Measurements from ENCODE around the gene C5orf15.

C5orf15 gene

DNA sequence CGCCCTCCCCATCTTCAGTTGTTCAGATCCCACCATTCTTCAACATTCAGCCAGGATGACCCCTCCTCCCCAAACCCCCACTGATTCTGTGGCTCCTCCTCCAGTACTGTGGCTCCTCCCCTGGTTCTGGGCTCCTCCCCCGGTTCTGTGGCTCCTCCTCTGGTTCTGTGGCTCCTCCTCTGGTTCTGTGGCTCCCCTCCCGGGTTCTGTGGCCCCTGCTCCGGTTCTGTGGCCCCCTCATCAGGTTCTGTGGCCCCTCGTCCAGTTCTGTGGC, 32.8 kb downstream of the C5orf15 start:
- DNase-seq = no peak

DNA sequence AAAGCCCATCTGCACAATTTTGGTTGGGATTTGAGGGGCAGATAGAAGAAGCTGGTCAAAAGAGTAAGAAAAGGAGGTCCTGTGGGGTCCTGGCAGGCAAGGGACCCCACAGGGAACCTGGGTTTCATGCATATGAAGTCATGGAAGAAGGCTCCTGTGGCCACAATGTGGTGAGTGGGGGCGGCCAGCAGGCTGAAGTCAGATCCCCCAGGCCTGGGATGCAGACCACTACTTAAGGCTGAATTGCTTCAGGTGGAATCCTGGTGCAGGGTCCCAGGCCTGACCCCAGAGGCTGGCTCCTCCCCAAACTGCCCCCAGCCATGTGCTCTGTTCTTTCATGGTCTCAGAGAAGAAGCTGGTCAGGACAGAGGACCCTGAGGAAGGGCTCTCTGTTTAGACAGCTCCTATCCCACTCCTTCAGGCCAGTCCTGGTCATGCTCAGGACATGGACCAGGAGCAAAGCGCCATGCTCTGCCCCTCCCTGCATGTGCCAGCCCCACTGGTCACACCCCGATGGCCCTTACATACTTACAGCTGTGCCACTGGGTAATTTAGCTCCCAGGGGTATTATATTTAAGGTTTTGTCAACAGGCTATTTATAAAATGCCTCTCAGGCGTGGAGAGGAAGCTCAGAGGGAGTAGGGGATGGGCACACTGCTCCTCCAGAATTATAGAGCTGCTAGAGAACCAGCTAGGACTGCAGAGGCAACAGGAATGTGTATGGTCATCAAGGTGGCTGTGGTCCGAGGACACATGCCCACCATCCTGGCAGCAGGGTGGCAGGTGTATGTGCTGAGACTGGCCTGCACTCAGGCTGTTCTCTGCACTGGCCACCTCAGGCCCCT, 33.4 kb downstream of the C5orf15 start:
- no peak for DNase-seq

DNA sequence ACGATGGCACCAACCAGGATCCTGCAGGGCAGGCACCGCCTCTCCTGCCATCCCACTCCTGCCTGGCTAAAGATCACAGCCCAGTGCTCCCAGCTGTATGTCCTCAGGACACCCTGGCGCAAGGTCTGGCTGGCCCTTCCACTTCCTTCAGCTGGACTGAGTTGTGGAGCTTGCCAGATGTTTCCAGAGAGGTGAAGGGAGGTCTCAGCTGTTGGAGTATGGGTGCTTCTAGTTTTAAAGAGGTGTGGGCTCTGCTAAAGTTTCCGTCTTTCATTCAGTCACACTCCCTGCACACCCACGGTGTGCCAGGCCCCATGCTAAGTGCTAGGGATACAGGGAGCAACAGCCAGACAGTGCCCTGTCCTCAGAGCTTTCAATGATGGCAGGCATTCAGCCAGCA, 34.1 kb downstream of the C5orf15 start:
- no peak for DNase-seq

DNA sequence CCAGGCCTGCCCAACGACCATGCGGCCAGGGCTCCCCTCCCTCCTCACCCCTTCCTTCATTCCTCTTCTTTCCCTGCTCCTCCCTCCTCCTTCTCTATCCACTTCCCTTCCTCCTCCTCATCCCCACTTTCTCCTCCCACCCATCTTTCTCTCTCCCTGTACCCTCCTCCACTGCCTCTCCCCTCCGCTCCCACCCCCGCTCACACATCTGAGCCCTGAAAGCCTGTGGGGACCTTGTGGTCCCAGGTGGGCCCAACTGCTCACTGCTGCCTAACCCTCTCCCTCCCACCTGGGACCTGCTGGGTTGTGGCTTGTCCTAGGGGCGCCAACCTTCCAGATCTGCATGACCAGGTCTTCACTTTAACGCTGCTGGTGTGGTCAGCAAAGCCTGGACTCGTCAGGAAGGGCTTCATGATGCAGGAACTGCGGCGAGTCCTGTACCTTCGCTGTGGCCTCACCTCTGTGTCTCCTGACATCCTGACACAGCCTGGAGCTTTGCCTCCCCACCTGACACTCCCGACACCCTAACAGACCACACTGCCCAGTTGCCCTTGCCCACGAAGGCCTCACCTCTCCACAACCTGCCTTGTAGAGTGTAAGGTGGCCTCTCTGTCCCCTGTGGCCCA, 34.6 kb downstream of the C5orf15 start:
- DNase-seq = no peak

DNA sequence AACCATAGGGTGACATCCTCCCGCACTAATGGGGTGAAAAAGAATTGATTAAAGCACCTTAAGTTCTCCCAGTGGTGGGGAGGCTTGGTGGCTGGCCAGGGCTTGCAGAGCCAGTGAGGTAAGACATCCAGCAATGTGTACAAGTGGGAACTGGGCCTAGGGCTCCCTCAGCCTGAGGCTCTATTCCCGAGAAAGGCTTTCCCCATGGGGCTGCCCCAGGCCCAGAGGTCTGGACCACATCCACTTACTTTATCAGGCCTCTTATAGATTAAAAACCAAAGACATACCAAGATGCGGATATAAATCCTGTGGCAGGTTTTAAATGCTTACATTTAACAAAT, 35.3 kb downstream of the C5orf15 start:
- DNase-seq = no peak

DNA sequence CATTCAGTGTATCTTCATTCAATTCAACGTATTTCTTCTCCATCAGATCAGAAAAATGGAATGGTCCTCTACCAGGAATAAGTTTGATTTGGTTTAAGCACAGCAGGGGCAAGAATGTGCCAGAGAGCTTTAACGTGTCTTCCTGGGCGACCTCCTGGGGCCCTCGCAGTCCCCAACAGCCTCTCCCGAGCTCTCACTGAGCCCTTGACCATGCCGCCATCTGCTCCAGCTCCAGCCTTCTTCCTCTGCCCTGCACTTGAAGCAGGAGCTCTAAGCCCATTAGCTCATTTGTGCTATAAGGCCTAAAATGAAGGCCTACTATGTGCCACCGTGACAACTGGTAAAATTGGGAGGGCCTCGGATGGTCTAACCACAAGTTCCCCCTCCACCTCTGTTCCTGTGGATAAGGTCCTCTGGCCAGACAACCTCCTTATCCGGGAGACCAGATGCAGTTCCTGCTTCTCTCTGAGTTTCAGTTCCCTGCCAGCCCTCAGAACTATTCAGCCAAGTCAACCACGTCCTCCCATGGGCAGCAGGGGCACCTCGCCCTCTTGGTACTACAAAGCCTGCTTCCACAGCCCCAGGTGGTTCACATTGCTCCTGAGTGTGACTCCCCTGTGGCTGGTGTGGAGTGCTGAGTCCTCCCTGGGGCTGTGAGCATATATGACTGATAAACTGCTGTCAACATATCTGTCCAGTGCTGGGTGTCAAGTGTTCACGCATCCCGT, 35.8 kb downstream of the C5orf15 start:
- no peak for DNase-seq

DNA sequence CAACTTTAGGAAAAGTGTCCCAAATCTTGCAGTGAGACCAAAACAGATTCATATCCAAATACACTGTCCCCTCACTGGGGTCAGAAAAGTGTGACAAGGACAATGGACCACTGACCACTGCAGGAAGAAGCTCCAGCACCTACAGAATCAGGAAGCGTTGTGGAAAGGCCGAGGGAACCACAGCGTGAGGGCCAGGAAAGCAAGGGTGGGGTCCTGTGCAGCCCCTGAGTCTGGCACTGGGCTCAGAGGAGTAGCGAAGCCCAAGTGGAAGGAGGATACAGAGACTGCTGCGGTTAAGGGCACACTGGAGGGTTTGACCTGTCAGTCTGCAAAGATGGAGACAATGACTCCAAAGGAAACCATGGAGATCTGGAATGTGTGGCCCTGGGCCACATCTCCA, 36.9 kb downstream of the C5orf15 start:
- DNase-seq = no peak

DNA sequence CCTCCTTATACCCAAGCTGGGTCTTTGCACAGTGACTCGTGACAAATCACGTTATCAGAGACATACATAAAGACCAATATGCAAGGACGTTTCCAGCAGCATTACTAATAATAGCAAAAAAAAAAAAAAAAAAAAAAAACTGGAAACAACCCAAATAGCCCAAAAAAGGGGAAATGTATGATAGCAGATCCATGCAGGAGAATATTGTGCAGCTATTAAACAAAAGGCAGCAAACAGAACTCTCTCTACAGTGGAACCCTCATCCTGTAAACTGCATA, 37.7 kb downstream of the C5orf15 start:
- DNase-seq = no peak

DNA sequence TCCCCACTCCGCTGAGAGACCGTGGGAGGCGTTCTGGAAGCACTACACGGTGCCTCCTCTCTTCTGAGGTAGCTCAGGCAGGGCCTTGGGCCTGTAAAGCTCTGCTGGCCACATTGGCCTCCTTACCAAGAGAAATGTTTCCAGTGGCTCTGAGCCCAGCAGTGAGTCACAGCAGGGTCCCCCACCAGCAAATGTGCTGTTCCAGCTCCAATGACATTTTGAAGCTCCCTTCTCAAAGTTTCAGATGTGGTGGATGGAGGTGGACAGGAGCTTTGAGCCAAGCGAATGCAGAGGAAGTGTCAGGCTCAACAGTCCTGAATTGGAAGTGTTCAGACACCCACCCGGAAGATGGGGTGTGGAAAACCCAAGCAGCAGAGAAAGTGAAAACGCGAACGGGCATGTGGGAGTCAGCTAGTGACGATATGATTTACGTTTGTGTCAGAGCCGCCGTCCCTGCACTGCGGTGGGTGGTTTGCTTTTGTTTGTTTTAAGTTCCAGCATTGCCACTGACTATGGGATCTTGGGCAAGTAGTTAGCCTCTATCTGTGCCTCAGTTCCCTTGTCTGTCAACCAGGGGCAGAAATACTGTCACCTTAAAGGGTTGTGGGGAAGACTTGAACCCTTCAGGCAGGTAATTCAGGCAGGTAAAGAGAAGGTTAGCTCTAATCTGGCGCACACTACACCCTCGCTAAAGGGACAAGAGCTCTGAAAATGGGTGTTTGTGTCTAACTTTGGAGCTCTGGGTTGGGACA, 38.2 kb downstream of the C5orf15 start:
- no peak for DNase-seq

DNA sequence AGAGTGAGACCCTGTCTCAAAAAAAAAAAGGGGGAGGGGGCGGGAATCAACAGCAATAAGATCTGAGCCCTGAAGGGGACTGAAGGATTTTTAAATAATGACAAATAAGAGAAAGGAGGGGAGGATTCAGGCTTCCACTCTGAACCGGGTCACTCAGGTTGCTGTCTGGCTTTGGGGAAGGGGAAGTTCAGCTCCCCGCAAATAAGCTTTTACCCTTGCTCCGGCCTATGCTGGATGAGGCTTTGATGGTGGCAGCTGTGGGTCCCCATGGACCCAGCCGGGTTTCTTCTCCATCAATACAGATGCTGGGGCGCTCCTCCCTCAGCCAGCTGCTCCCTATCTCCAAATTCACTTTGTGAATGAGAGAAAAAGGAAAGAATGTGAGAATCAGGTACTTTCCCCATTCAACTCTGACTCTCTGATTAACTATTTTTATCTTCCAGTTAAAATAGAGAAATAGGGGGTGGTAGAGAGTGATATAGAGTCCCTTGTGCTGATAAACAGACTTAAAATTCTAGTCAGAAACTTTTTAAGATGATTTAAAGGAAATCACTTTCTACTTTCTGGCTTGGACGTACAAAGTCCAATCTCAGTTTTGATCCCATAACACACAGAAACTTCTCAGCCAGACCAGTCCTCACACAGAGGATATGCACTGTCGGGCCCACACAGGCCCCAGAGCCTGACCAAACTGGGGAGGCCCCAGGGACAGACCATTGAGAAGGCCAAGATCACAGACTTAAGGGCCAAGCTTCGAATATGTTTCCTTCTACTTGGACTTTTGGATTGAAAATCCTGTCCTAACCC, 39.6 kb downstream of the C5orf15 start:
- DNase-seq = no peak

DNA sequence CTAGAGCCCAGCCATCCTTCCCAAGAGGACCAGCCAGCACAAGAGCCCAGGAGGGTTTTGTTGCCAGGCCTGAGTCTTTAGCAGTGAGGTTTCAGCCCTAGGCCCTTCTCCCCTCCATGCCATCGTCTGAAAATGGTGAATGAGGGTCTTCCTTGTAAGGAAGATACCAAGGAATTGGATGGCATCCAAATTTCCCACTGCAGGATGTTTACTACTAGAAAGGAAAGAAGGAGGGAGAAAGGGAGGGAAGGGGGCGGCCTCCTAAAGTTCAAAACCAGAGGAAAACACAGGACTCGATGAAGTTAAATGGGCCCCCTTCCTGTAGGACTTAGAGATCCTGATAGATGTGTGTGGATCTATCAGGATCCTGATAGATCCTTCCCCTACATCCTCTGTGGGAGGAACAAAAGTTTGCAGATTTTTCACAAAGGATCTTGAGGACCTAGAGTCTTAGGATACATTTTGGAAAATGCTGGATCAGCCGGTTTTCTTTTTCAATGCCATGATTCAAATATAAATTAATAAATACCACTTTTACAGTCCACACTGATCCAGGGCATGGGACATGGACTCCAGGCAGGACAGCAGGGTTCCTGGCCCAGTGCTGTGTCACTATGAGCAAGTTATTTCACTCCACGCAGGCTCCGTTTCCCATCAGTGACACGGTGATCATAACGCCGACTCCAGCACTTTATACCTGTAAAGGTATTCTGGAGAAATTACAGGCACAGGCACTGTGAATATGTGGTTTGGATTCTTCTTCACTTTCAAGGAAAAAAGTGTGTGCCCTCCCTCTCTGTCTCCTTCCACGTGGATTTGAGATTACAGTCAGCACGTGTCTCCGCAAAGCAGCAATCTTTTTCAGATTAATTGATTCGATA, 40.9 kb downstream of the C5orf15 start:
- no peak for DNase-seq

DNA sequence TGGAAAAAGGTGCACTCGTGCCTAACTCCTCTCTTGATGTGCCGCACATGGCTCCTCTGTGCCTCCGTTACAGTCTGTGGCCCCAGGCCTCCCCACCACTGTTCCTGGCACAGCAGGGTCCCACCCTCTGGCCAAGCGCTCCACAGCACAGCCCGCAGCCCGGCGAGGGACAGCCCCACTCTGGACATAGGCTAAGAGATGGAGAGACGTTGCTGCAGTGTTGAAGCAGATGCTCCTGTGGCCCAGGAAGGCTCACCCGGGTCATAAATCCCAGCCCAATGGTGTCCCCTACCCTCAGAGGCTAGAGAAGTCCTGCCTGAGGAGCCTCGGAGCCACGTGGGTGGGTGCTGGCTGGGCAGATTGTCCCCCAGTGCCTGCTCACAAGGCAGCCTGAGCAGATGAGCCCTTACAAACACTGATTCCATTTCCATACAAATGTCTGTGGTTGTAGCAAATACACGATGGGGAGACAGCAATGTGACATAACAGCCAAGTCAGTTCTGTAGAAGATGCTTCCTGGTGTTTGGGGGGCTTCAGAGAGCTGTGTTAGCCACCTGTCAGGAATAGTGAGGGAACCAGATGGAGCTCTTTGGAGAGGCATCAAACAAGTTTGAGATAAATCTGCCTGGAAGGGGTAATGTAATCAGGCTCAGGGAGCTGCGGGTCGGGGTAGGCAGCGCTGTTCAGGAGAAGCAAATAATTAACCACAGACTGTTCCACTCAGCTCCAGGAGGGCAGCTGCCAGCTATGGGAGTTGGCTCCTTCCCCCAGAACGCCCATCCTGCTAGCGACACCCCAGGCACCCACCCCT, 41.7 kb downstream of the C5orf15 start:
- no peak for DNase-seq

DNA sequence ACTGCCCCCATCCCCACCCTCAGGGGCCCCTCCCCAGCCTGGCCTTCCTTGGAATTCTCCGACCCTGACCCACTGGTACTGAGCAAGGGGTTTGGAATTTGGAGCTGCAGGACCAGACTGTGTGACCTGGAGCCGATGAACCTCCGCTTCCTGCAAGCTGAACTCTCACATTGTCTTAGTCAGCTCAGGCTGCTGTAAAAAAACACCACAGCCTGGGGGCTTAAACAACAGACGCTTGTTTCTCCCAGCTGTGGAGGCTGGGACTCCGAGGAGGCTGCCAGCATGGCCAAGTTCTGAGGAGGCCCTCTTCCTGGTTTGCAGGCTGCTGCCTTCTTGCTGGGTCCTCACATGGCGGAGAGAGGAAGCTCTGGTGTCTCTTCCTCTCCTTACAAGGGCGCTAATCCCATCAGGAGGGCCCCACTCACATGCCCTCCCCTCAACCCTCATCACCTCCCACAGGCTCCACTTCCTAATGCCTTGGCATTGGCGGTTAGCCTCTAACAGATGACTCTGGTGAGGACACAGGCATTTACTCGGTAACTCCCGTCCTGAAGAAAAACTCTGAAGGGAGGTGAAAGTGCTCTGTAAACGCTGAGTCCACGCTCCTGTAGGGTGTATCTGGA, 42.4 kb downstream of the C5orf15 start:
- no peak for DNase-seq

DNA sequence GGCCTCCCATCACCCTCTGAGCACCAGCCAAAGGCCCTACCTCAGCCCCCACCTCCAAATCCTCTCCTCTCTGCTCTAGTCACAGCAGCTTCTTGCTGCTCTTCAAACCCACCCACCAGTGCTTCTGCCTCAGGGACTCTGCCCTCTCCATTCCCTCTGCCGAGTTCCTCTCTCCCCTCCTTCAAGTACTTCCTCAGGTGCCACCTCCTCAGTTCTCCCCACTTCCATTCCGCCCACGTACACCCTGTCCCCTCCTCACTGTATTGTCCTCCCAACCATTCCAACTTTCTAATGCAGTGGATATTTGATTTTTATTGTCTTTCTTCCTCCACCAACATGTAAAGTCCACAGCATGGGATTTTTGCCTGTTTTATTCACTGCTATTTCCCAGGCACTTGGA, 43.2 kb downstream of the C5orf15 start:
- DNase-seq = no peak

DNA sequence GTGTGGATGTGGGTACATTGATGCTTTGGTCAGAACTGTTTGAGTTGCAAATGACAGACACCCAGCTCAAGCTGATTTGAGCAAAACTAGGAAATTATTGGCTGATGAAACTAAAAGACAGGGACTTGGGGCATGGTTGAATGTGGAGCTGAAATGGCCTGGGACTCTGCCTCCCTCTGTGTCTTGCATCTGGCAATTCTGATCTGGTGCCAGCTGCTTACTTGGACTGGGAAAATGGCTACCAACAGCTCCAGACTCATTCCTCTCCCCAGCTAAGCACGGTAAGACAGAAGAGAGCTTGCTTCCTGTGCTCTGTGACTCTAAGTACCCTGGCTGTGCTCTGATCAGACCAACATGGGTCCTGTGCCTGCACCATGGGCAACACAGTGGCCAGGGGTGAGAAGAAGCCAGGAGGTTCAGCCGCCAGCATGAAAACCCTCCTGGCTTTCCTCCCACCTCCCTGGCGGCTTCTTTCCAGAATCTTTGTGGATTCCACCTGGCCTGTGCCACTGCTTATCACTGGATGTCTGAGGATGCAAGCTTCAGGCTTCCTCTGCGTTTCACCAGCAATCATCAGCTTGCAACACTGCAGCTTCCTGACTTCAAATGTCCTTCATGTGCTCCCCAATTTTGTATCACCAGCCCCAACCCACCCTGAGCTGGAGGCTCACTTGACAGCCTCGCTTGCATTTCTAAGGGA, 44.1 kb downstream of the C5orf15 start:
- no peak for DNase-seq

DNA sequence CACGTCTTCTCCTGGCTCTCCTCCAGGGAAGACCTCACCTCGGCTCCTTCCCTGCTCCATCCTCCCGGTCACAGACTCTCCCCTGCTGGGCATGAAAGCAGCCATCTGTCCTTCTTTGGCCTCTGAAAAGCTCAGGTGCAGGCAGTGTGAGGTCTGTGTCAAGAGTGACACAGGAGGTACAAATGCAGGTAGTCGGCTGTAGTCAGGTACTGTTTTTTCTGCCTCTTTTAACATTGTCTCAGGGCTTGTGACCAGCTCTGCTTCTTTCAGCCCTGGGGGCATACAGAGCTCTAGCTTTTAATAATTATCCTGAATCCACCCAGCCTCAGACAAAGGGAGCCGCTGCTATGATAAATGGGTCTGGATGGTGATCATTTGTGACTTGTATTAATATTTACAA, 46.4 kb downstream of the C5orf15 start:
- DNase-seq = no peak

DNA sequence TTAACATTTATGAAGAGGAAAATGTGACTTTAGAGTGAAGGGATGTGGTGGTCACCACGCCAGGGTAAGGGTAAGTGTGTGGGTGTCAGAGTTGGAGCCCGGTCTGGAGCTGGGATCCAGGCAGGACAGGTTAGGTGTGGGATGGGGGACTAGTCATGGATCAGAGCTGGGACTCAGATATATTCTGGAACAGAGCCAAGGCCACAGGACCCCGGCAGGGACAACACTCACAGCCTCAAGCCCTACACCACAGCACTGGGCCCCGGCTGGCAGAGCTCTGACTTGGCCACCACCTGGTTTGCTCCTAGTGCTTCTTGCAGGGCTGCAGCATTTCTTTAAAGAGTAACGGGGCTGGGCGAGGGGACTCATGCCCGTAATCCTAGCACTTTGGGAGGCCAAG, 47.4 kb downstream of the C5orf15 start:
- DNase-seq = no peak

DNA sequence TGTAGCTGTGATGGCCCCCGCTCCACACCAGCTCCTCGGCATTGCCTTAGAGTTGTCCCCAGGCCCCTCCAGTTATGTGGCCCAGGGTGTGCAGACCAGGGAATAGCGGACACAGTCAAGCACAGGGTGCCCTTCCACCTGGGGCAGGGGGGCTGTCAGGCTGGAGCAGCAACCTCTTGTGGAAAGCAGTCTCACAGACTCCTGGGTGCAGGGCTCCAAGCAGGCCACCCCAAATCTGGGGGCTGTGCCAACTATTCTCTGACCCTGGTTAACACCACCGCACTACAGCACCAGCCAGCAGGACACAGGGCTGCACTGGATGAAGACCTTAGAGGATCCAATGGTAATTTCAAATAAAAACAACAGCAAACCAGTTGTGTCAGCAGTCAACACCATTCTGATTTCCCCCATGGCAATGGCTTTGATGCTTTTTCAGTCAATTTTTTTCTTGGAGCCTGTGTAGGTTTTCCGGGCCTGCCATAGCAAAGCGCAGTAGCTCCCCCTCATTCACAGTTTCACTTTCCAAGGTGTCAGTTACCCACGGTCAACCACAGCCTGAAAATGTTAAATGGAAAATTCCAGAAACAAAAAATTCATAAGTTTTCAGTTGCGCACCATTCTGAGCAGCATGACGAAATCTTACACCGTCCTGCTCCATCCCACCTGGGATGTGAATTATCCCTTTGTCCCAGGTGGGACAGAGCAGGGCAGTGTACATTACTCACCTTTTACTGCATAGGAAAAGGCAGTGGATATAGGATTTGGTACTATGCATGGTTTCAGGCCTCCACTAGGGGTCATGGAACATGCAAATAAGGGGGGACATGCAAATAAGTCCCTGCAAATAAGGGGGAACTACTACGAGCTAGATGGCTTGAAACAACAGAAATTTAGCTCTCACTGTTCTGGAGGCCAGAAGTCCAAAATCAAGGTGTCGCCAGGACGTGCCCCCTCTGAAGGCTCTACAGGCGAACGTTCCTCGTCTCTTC, 49.0 kb downstream of the C5orf15 start:
- no peak for DNase-seq

DNA sequence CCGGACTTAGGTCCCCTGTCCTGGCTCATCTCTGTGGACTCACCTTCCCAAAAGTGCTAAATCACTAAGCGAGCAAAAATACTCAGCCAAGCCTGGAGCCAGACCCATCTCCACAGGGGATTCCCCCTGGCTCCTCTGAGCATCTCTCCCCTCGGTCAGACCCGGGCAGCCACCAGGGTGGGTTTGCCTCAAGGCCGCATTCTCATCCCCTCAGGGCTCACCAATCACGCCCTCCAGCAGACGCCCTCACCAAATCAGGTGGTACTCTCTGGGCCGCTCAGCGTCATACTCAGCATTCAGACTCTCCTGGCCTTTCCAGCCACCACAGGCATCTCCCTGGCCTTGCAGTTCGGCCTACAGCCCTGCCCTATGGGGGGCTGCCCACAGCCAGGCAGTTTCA, 49.7 kb downstream of the C5orf15 start:
- DNase-seq = no peak

Data from cortex of kidney (tissue), 1 donor.